Suppressor macrophage treated with lipopolysaccharide for 4 hours (primary cell): ENCODE results near the gene SHISA5.
A peak's percentile ranks its signal among the peaks of the same experiment; 100 is the strongest.
"Not testable (repeated sequence)": the region's sequence is repeated elsewhere in the genome, so short reads cannot be mapped to it uniquely, and the experiment has no call there.

Experiments used
- DNase-seq: peaks from one replicate; pipeline ENCODE4 v3.0.0-alpha.2; 2020

The SHISA5 gene

GRCh38 chr3:48476426-48477053 is 27.4 kb downstream of the SHISA5 start:
- DNase-seq, result no peak

- no peak for DNase-seq
These were observed 28.8 kb downstream of the SHISA5 start for GRCh38 chr3:48475188-48475587.

- DNase-seq, result no peak
These were observed 29.4 kb downstream of the SHISA5 start for GRCh38 chr3:48474619-48475018.

- DNase-seq, result not testable (repeated sequence)
These were observed 29.9 kb downstream of the SHISA5 start for GRCh38 chr3:48474031-48474430.

DNA sequence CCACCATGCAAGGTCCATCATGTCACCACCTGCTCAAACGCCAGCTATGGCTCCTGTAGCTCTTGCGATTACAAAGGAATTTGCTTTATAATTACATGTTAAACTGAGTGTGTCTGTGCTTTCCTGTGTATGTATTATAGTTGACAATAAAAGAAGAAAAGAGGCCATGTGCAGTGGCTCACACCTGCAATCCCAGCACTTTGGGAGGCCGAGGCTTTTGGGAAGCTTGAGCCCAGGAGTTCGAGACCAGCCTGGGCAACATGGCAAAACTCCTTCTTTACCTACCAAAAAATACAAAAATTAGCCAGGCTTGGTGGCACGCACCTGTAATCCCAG is 30.4 kb downstream of the SHISA5 start:
- no peak for DNase-seq

GRCh38 chr3:48472923-48473616 is 30.9 kb downstream of the SHISA5 start:
- DNase-seq, result peak; percentile 99

- peak; percentile 51 for DNase-seq
These were observed 31.4 kb downstream of the SHISA5 start for GRCh38 chr3:48472673-48472922.

- no peak for DNase-seq
These were observed 33.7 kb downstream of the SHISA5 start for GRCh38 chr3:48470286-48470685.

GRCh38 chr3:48469046-48469915 is 34.7 kb downstream of the SHISA5 start:
- no peak for DNase-seq

DNA sequence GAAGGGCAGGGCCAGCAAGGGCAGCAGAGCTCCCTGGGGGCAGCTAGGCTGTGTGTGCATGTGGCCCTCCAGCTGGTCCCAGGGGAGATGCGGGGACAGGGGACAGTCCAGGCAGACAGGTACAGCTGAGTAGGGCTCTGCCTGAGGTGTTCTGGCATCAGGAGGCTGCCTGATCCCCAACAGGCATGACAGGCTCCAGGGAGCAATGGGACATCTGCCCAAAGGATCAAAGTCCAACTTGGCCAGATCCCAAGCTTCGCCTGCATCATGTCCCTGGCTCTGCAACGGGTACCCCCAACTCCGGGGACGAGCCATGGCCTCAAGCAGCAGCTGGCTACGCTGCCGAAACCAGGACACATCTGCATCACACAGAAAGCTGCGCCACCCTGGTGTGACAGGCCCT is 35.6 kb downstream of the SHISA5 start:
- DNase-seq, result no peak

DNA sequence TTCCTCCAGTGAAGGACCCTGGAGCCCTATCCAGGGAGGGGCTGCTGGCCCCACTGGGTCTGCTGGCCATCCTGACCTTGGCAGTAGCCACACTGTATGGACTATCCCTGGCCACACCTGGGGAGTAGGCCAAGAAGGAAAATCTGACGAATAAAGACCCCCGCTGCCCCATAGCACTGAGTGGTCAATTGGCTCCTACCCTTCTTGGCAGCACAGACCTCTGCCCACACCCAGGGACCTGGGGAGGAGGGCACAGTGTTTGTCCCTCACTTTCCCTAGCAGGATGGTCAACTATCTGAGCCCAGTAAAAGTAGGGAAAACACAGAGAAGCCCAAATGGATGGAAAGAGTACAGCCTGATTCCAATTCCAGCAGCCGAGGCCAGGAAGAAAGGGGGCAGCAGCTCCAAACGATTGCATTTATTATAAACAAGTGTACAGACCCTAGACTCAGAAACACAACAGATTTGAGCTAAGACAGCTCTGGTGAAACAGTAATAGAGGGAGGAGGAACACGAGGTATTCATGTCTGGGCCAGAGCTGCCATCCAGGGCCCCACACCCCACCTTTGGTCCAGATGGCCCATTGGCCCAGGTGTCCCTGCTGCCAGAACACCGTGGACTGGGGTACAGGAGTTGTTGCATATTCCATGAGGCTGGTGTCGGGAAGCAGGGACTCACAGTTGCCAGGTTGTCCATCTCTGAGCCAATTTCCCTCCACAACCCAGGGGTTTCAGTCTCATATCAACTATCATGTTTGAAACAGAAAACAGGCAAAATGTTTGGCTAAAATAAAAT is 36.3 kb downstream of the SHISA5 start:
- no peak for DNase-seq

GRCh38 chr3:48467110-48467454 is 36.9 kb downstream of the SHISA5 start:
- no peak for DNase-seq

GRCh38 chr3:48466386-48467109 is 37.4 kb downstream of the SHISA5 start:
- peak; percentile 13 for DNase-seq

GRCh38 chr3:48465531-48466378 is 38.2 kb downstream of the SHISA5 start:
- DNase-seq, result peak; percentile 98

- DNase-seq, result no peak
These were observed 38.8 kb downstream of the SHISA5 start for GRCh38 chr3:48465237-48465530.

DNA sequence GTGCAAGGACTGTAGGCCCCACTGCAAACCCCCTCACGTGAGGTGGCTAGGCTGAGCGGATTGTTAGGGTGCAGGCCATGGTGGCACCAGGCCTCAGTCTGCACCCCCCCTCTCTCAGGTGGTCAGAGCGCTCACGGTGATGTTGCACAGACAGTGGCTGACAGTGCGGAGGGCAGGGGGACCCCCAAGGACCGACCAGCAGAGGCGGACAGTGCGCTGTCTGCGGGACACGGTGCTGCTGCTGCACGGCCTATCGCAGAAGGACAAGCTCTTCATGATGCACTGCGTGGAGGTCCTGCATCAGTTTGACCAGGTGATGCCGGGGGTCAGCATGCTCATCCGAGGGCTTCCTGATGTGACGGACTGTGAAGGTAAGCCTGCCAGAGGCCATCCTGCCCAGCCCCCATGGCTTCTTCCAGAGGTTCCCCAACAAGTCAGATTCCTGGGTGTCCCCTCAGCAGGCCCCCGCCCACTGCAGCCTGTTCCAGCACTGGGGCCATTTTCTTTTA is 39.2 kb downstream of the SHISA5 start:
- no peak for DNase-seq

GRCh38 chr3:48463703-48464102 is 40.3 kb downstream of the SHISA5 start:
- no peak for DNase-seq

GRCh38 chr3:48461767-48462166 is 42.2 kb downstream of the SHISA5 start:
- not testable (repeated sequence) for DNase-seq

DNA sequence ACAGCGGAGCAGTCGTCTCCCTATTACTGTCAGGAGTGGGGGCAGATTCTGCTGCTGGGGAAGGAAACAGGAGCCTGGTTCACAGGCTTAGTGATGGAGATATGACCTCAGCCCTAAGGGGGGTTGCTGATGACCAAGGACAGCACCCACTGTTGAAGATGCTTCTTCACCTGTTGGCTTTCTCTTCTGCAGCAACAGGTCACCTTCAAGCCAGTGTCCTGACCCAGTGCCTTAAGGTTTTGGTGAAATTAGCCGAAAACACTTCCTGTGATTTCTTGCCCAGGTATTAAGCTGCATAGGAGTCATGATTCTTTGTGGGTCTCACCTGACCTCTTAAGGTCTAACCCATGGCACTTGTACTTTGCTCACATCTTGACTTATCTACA is 43.5 kb downstream of the SHISA5 start:
- DNase-seq, result no peak

DNA sequence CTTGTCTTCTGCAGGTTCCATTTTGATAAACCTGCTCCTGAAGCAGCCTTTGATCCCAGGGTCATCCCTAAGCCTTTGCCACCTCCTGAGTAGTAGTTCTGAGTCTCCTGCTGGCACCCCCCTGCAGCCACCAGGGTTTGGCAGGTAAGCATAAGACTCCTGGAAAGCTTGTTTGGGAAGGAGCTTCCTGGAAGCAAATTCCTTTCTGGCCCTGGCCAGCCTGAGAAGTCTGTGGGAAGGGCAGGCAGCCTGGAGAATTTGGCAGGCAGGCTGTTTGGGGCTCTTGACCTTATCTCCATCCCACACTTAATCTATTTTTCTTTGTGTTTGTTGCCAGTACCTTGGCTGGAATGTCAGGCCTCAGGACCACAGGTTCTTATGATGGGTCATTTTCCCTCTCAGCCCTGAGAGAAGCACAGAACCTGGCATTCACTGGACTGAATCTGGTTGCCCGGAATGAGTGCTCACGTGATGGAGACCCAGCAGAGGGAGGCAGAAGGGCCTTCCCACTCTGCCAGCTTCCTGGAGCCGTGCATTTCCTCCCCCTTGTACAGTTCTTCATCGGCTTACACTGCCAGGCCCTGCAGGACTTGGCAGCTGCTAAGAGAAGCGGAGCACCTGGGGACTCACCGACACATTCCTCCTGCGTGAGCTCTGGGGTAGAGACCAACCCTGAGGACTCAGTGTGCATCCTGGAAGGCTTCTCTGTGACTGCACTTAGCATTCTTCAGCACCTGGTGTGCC is 44.0 kb downstream of the SHISA5 start:
- DNase-seq, result no peak

GRCh38 chr3:48459331-48459730 is 44.6 kb downstream of the SHISA5 start:
- no peak for DNase-seq
